Stimulated activated CD4-positive, alpha-beta T cell treated with anti-CD3 and anti-CD28 coated beads, Interleukin-4, amount 100 ng/mL, for 24 hours (primary cell): Measurements from ENCODE around the gene TCEANC.
"Not testable (repeated sequence)": the region's sequence is repeated elsewhere in the genome, so short reads cannot be mapped to it uniquely, and the experiment has no call there.

Experiments used
- DNase-seq: peaks from one replicate; pipeline ENCODE4 v3.0.0-alpha.2; 2020

The TCEANC gene

DNA sequence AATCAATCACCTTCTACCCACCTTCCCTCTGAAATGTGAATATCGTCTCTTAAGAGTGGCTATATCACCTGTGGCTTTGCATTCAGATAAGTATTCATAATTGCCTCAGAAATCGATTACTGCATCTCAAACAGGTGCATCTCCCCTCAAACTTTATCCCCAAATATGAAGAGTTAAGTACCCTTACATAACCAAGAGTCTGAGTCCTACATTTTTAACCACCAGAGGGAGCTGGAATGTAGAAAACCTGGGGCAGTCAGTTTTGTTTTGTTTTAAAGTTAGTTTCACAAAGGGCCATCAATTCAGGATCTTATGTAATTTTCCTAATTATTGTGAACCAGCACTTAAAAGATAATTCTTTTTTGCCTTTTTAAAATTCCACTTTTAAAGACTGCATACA is 5.7 kb downstream of the TCEANC start:
- peak; percentile 17 for DNase-seq

DNA sequence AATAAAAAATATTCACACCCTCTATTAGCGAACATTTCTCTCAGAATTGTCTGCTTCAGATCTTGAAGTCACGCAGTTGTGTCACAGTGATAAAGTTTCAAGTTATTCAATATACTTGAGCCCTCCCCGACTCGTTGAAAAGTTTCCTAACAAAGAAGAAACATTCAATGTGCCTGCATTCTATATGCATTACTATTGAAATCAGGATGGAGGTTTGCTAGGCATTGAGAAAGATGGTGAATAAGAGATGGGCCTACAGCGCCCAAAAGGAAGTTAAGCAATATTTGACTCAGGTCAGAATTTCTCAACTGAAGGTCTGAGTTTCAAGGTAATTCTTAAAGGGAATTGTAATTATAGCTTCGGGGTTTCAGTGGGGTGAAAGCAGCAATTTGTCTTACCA is 6.1 kb downstream of the TCEANC start:
- DNase-seq: no peak

DNA sequence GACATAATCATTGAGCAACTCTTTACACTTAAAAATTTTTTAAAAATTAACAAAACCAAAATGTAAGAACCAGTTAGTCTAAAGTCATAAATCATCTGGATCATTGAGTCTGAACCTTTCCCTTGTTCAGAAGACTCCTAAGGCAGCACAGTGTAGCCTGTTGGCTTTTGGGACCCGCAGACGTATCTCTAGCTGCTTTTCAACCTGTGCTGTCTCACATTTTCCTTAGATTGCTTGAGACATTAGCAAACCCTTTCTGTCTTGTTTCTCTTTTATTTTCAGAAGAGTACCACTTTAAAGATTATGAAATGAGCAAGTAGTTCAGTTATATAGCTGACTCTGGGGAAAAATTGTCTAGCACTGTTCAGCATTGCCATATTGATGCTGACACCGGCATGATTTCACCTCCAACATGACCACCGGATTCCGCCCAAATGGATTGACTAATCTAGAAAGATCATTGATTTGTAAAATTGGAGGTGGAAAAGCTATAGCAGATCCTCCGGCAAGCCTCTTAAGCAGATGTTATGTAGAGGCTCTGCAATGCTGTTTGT is 8.9 kb downstream of the TCEANC start:
- peak; percentile 19 for DNase-seq

GRCh38 chrX:13662355-13662791 is 9.4 kb downstream of the TCEANC start:
- DNase-seq: no peak

GRCh38 chrX:13664020-13664419 is 11.1 kb downstream of the TCEANC start:
- DNase-seq: no peak

DNA sequence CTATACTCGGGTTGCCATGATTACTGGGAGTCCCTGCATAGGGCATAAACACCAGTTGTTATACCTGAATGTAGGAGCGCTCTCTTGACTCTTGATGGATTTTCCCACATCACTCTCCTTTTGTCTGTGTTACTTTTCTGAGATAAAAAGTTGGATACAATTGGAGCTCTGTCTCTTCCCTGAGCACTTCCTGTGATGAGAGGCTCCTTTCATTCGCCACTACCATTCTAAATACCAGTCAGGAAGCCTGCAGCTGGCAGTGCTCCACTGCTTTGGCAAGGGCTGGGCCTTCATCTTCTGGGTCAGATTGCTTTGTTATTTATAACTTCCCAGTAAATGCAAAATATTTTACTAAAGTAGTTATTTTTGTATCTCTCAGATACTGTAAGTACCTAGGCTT is 13.9 kb downstream of the TCEANC start:
- no peak for DNase-seq

DNA sequence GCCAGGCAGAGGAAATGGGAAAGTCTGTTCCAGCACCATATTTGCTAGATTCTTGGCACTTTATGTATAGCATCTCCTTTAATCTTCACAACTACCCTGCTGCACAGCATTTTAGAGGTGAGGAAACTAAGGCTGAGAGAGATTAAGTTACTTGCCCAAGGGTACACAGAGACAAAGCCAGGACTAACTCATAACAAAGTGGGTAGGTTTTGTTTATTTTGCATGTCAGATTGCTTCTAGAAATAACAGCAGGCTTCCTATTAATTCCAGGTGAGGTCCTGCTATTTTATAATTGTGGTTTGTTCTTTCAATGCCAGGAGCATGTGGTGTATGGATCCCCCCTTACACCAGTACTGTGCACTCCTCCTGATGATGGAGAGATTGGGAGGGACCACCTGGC is 15.0 kb downstream of the TCEANC start:
- no peak for DNase-seq

DNA sequence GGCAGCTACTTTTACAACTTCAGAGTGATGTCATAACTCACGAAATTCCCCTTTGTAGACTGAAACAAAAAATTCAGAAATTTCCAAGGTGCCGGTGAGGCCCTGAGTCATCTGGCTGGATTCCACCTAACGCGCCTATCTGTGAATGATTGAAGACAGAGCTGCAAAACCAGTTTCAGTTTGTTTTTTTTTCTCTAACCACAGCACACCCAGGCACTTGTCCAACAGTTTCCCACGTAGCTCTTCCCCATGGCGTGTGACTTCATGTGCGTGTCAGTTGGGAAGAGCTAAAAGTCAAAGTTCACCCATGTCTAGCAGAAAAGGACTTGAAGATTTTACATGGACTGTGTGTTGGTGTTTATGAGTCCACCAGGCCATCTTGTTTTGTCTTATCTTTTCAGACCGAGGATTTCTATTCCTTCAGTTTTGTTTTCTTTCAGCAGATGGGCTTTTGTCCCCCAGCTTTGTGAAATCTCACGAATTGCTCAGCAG is 16.4 kb downstream of the TCEANC start:
- DNase-seq: peak; percentile 66

GRCh38 chrX:13669755-13670154 is 16.8 kb downstream of the TCEANC start:
- DNase-seq: peak; percentile 13

DNA sequence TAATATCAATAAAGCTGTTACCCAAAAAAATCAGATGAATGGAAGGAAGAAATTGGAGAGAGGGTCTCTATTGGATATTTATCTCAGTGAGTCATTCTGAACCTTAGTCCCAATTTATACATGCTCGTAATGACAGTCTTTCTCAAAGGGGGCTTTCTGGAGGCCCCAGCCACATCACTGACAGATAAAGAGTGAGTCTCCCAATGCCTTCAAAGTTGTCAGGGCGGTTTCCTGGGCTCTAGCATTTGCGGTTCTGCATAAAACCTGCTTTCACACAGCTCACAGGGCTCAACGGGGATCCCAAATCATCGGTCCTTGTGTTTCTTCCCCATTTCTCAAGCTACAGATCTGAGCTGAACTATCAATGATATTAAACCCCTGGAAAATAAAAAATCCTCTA is 17.3 kb downstream of the TCEANC start:
- no peak for DNase-seq

DNA sequence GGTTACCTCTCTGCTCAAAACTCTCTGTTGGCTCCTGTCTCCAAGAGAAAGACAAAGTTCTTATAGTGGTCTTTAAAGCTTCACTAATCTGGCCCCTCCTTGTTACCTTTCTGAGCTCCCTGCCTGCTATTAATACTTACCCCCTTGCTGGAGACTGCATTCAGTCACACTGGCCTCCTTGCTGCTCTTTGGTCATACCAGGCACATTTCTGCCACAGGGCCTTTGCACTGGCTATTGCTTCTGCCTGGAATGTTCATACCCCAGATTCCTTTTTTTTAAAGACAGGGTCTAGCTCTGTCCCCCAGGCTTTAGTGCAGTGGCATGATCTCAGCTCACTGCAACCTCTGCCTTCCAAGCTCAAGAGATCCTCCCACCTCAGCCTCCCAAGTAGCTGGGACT is 20.1 kb downstream of the TCEANC start:
- no peak for DNase-seq

GRCh38 chrX:13676885-13677284 is 23.9 kb downstream of the TCEANC start:
- DNase-seq: no peak

DNA sequence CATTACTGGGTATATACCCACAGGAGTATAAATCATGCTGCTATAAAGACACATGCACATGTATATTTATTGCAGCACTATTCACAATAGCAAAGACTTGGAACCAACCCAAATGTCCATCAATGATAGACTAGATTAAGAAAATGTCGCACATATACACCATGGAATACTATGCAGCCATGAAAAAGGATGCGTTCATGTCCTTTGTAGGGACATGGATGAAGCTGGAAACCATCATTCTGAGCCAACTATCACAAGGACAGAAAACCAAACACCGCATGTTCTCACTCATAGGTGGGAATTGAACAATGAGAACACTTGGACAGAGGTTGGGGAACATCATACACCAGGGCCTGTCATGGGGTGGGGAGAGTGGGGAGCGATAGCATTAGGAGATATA is 26.8 kb downstream of the TCEANC start:
- DNase-seq: not testable (repeated sequence)

DNA sequence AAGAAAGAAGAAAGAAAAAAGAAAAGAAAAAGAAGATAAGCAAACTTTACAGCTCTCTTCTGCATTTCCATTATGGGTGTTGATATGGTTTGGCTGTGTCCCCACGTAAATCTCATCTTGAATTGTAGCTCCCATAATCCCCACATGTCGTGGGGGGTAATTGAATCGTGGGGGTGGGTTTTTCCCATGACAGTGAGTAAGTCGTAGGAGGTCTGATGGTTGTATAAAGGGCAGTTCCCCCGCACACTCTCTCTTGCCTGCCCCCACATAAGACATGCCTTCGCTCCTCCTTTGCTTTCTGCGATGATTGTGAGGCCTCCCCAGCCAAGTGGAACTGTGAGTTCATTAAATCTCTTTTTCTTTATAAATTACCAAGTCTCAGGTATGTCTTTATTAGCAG is 28.7 kb downstream of the TCEANC start:
- no peak for DNase-seq

- DNase-seq: no peak
Observed at GRCh38 chrX:13684361-13684760, 31.4 kb downstream of the TCEANC start.

GRCh38 chrX:13685126-13685763 is 32.3 kb downstream of the TCEANC start:
- no peak for DNase-seq

GRCh38 chrX:13687203-13687602 is 34.3 kb downstream of the TCEANC start:
- no peak for DNase-seq

GRCh38 chrX:13688384-13688957 is 35.5 kb downstream of the TCEANC start:
- DNase-seq: no peak

- peak; percentile 82 for DNase-seq
Observed at GRCh38 chrX:13688958-13689740, 36.2 kb downstream of the TCEANC start, which contains the start of gene RAB9A. RAB9A (plus strand) TSS chrX:13689128; CDS start chrX:13708747, 19,619 bp downstream.

DNA sequence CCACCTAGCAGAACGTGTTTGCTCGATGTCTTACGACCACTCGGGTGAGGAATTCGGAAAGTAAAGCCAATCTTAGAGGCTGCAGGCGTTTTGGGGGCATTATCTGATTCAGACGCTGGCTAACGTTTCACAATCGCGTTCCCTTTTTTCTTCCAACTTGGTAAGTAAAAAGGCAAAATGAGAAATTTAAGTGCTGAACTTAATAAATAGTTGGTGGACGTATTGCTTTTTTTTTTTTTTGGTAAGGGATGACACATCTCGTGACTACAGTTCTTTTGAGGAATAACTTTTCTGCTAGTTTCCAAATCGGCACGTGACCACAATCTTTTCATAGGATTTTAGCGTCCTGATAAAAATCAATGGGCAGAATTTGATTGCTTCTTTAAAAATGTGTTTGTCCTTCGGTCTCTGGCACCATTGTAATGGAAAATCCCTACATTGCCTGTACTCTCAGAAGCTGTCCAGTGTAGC is 36.8 kb downstream of the TCEANC start:
- DNase-seq: no peak

DNA sequence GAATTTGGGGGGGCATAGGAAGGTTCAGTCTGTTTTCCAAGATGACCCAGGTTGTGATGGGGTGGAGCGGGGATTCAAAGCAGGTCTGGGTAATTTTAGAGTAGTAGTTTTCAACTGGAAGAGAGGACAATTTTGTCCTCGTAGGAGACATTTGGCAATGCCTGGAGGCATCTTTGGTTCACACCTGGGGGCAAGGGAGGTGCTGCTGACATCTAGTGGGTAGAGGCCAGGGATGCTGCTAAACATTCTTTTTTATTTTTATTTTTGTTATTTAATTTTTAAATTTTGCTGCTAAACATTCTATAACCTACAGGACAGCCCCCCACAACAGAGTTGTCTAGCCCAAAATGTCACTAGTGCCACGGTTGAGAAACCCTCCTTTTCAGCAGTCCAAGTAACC is 37.9 kb downstream of the TCEANC start:
- no peak for DNase-seq

GRCh38 chrX:13691841-13692371 is 39.0 kb downstream of the TCEANC start:
- DNase-seq: no peak

DNA sequence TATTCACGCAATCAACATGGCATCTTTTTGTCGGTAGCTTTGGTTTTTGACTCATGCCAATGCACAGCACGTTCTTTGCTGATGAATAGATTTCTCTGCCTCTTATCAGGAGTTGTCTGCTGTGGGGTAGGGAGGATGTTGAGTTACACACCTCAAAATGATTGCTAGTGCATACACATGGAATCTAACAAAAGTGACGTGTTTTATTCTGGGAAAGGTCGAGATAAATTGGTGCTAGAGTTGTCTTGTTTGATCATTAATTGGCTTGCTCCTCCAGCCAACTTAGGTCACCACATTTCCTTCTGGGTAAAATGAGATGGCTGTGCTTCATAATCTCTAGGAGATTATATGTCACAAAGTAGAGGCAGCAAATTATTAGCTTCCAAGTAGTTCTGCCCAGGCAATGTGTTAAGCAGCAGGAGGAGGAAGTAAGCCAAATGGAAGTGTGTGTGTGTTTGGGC is 39.9 kb downstream of the TCEANC start:
- no peak for DNase-seq
